OCI-LY1 (cell line): ENCODE results near the gene HLA-F.

Source experiments
- EZH2 ChIP-seq: fragments of 200-600 bp; sonication (generic), shearing (Covaris generic); IDR thresholded peaks from 2 replicates; pipeline ENCODE4 v1.8.0; 2017; ENCODE audit warnings: borderline replicate concordance, mixed run types, mild to moderate bottlenecking, antibody characterized with exemption, low read length, moderate library complexity, mixed read lengths
- TF ChIP-seq, protein P1 (sequence below): fragments of 200-600 bp; sonication (generic), shearing (Covaris generic); IDR thresholded peaks from 2 replicates; pipeline ENCODE4 v1.5.1; 2017; ENCODE audit warnings: mild to moderate bottlenecking, antibody characterized with exemption, low read length, moderate library complexity, mixed read lengths

- no peak for TF ChIP-seq EZH2
- TF ChIP-seq, protein P1, sequence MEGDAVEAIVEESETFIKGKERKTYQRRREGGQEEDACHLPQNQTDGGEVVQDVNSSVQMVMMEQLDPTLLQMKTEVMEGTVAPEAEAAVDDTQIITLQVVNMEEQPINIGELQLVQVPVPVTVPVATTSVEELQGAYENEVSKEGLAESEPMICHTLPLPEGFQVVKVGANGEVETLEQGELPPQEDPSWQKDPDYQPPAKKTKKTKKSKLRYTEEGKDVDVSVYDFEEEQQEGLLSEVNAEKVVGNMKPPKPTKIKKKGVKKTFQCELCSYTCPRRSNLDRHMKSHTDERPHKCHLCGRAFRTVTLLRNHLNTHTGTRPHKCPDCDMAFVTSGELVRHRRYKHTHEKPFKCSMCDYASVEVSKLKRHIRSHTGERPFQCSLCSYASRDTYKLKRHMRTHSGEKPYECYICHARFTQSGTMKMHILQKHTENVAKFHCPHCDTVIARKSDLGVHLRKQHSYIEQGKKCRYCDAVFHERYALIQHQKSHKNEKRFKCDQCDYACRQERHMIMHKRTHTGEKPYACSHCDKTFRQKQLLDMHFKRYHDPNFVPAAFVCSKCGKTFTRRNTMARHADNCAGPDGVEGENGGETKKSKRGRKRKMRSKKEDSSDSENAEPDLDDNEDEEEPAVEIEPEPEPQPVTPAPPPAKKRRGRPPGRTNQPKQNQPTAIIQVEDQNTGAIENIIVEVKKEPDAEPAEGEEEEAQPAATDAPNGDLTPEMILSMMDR = no peak
These were observed 53.5 kb downstream of the HLA-F start for GRCh38 chr6:29776684-29777083.
